Natural killer cell (primary cell): ENCODE results near the gene CHID1. TPM values are rescaled to one million over a fixed set of nuclear protein-coding genes. Genes with fewer than 3 reads are reported as not detected.

Experiments used
- ATAC-seq, 3 donors: fragments of 150-1000 bp in 2 of 3; fragments of 200-7000 bp in 1 of 3; cut with Tn5 transposase; 1 replicate in 1 of 3; 2 replicates in 2 of 3; pipeline ENCODE4 v1.10.0; 2021; ENCODE audit warnings: mild to moderate bottlenecking in 2 of 3, moderate library complexity in 2 of 3
- DNase-seq, 2 donors: peaks; one replicate each; pipeline versions ENCODE4 v3.0.0 to v3.0.0-alpha.2; 2013 to 2021; ENCODE audit warnings: mixed read lengths in 1 of 2
- H3K27ac ChIP-seq: one replicate; pipeline ENCODE4 v1.5.1; 2013; ENCODE audit warnings: mild to moderate bottlenecking, low read length
- H3K27me3 ChIP-seq: one replicate; pipeline ENCODE4 v1.6.1; 2013; ENCODE audit warnings: low read length; ENCODE audit not compliant: control insufficient read depth, insufficient read depth
- H3K36me3 ChIP-seq: one replicate; pipeline ENCODE4 v1.6.1; 2013; ENCODE audit warnings: low read length; ENCODE audit not compliant: control insufficient read depth, insufficient read depth
- H3K4me1 ChIP-seq: one replicate; pipeline ENCODE4 v1.6.1; 2013; ENCODE audit warnings: low read length; ENCODE audit not compliant: control insufficient read depth, insufficient read depth
- H3K4me3 ChIP-seq: one replicate; pipeline ENCODE4 v1.5.1; 2013; ENCODE audit warnings: low read length
- H3K9me3 ChIP-seq: one replicate; pipeline ENCODE4 v1.6.1; 2013; ENCODE audit warnings: low read length; ENCODE audit not compliant: control insufficient read depth, insufficient read depth
- H3K27ac Mint-ChIP-seq, 2 donors: one replicate each; pipeline ENCODE4 v1.8.0; 2022; ENCODE audit warnings: mild to moderate bottlenecking in 2 of 2, mixed read lengths in 2 of 2, moderate library complexity in 1 of 2
- H3K27me3 Mint-ChIP-seq, 2 donors: one replicate each; pipeline ENCODE4 v1.8.0; 2022; ENCODE audit warnings: low read depth in 2 of 2, mixed read lengths in 2 of 2
- H3K36me3 Mint-ChIP-seq: one replicate; pipeline ENCODE4 v1.8.0; 2022; ENCODE audit warnings: mixed read lengths
- H3K4me1 Mint-ChIP-seq, 2 donors: one replicate each; pipeline ENCODE4 v1.8.0; 2022; ENCODE audit warnings: mixed read lengths in 2 of 2
- H3K4me3 Mint-ChIP-seq: one replicate; pipeline ENCODE4 v1.8.0; 2022; ENCODE audit warnings: mild to moderate bottlenecking, moderate library complexity, mixed read lengths
- H3K9me3 Mint-ChIP-seq, 2 donors: one replicate each; pipeline ENCODE4 v1.8.0; 2022; ENCODE audit warnings: mixed read lengths in 2 of 2
- CTCF ChIP-seq: fragments of 200-600 bp; IDR thresholded peaks from one replicate; pipeline ENCODE4 v1.8.0; 2022; ENCODE audit warnings: antibody characterized with exemption
- WGBS: methylation state at CpG from one replicate; pipeline ENCODE4 v1.1.7; 2013; ENCODE audit warnings: missing lambda C conversion rate; ENCODE audit not compliant: insufficient coverage; 5-methylcytosine and 5-hydroxymethylcytosine counted together
- intact Hi-C: fragments of 100-400 bp; cut with micrococcal nuclease; formaldehyde crosslinking; loops from one replicate; pipeline ENCODE4 v1.14.2; 2022
- total RNA-seq, 4 donors: library from RNA; stranded (reverse); fragments of 120-200 nt in 1 of 4; gene quantifications; one replicate each; pipeline versions ENCODE4 v1.2.3 to v1.2.4, GENCODE V29; 2013 to 2022

CHID1 gene
- total RNA-seq, 3 donors from 2014 or later (not counting 1 experiment from before 2014, with no cell fraction given), result 32.6 to 40.3 (median 33.2) TPM

- peaks cover 6% of the 10 kb centered on the region for H3K27me3 ChIP-seq
- H3K27ac ChIP-seq, result no peak overlapping the region
- Mint-ChIP-seq H3K9me3 (no peaks in the 10 kb centered on the region), H3K4me1 (peaks cover 0 to 34% of the 10 kb centered on the region in 2 donors), H3K27me3 (no peaks in the 10 kb centered on the region), H3K27ac (no peak overlapping the region), H3K36me3 (no peaks in the 10 kb centered on the region), H3K4me3 (no peak overlapping the region)
- TF ChIP-seq CTCF, result no peak
- DNase-seq (no peak), ATAC-seq (no peak)
- no peaks in the 10 kb centered on the region for H3K9me3 ChIP-seq
- intact Hi-C loops, result loop anchor here (10.0 kb wide), 1 partner anchor 69 kb away; the partner anchor contains the start of gene CHID1
- H3K4me1 ChIP-seq, result peaks cover 52% of the 10 kb centered on the region
- no peak overlapping the region for H3K4me3 ChIP-seq
- no peaks in the 10 kb centered on the region for H3K36me3 ChIP-seq
- 61% methylated on average over 8 of the region's 8 CpGs for WGBS
These were observed 64.6 kb downstream of the CHID1 start for GRCh38 chr11:845872-846495.

- H3K36me3 ChIP-seq, result peaks cover 6% of the 10 kb centered on the region
- DNase-seq (peak in 1 of 2 donors; percentile 69), ATAC-seq (no peak)
- peaks cover 62% of the 10 kb centered on the region for H3K4me1 ChIP-seq
- Mint-ChIP-seq H3K9me3 (no peaks in the 10 kb centered on the region), H3K27me3 (no peaks in the 10 kb centered on the region), H3K27ac (peak overlapping the region in 1 of 2 donors; percentile 14), H3K4me1 (peaks cover 0 to 41% of the 10 kb centered on the region in 2 donors), H3K36me3 (no peaks in the 10 kb centered on the region), H3K4me3 (no peak overlapping the region)
- intact Hi-C loops, result loop anchor here (10.0 kb wide), 1 partner anchor 70 kb away; the partner anchor contains the start of gene CHID1
- peak overlapping the region; percentile 22 for H3K27ac ChIP-seq
- no peak overlapping the region for H3K4me3 ChIP-seq
- H3K27me3 ChIP-seq, result peaks cover 6% of the 10 kb centered on the region
- no peaks in the 10 kb centered on the region for H3K9me3 ChIP-seq
- TF ChIP-seq CTCF, result no peak
- 48% methylated on average over 31 of the region's 31 CpGs for WGBS
These were observed 65.6 kb downstream of the CHID1 start for GRCh38 chr11:844693-845644.

GRCh38 chr11:843818-844692 is 66.6 kb downstream of the CHID1 start:
- peaks cover 6% of the 10 kb centered on the region for H3K27me3 ChIP-seq
- H3K9me3 ChIP-seq, result no peaks in the 10 kb centered on the region
- Mint-ChIP-seq H3K36me3 (no peaks in the 10 kb centered on the region), H3K27ac (peak overlapping the region in 1 of 2 donors; percentile 72), H3K4me1 (peaks cover 0 to 38% of the 10 kb centered on the region in 2 donors), H3K27me3 (no peaks in the 10 kb centered on the region), H3K9me3 (no peaks in the 10 kb centered on the region), H3K4me3 (peak overlapping the region; percentile 81)
- H3K4me1 ChIP-seq, result peaks cover 64% of the 10 kb centered on the region
- intact Hi-C loops, result loop anchor here (10.0 kb wide), 1 partner anchor 71 kb away; the partner anchor contains the start of gene CHID1
- H3K36me3 ChIP-seq, result peaks cover 15% of the 10 kb centered on the region
- ATAC-seq, result no peak
- peak in 1 of 2 donors; percentile 23 for DNase-seq
- TF ChIP-seq CTCF, result no peak
- WGBS, result 21% methylated on average over 25 of the region's 25 CpGs
- peak overlapping the region; percentile 11 for H3K27ac ChIP-seq
- peak overlapping the region; percentile 56 for H3K4me3 ChIP-seq
